Myocyte (in vitro differentiated cells): ENCODE measurements around the gene SLC19A2. TPM values are rescaled to one million over a fixed set of nuclear protein-coding genes. Genes with fewer than 3 reads are reported as not detected.

Source experiments
- DNase-seq: peaks from one replicate; pipeline ENCODE4 v3.0.0-alpha.2; 2012; ENCODE audit warnings: low read depth
- total RNA-seq: library from RNA; depleted of rRNA; stranded (reverse); fragments of >200 nt; gene quantifications from 2 replicates; pipeline ENCODE4 v1.2.3, GENCODE V29; 2014

Gene SLC19A2
- total RNA-seq, 1 donor from 2014 or later: 14.6 TPM

GRCh38 chr1:169478094-169478672, 7.6 kb downstream of the SLC19A2 start:
- DNase-seq: no peak

DNA sequence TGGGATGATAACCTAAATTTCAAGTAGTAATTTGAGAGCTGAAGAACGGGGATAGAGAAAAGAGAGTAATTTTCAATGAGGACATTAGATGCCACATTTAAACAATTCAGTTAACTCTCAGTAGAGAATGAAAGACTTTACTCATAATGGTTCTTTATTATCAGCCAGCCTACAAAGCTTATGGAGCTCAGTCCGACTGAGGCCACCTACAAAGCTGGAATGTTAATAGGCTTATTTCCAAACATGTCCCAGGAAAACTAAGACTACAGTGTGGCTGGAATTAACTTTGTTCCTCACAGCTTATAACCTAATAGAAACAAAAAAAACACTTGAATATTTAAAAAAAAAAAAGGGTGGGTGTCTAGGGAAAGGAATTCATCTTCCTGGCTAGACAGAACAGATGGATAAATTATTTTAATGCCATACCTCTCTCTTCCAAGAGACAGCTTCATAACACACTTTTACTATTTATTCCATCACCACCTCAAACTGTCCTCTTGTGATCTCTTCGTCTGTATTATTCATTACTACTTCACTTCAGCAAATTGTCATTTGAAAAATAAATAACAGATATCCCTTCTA, 9.8 kb downstream of the SLC19A2 start:
- no peak for DNase-seq

GRCh38 chr1:169474302-169474995, 11.3 kb downstream of the SLC19A2 start:
- DNase-seq: no peak

GRCh38 chr1:169473347-169473746, 12.4 kb downstream of the SLC19A2 start:
- no peak for DNase-seq

DNA sequence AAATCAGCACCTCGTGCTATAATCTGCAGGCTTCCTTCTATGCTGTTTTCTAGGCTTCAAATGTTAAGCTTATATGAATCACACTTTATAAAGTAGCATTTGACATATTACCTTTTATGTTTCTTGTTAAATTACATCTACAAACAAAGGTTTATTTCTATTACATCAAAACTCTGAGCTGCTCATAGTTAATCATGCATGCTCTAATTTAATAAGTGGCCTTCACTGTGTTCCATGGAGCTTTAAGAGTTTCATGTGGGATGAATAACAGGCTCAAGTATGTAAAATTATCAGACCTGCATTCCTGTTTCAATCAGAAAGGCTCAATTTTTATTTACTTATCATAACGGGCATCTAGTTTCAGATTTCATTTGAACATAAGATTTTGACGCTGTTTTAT, 13.0 kb downstream of the SLC19A2 start:
- DNase-seq: no peak

GRCh38 chr1:169468982-169469381, 16.8 kb downstream of the SLC19A2 start:
- DNase-seq: no peak

DNA sequence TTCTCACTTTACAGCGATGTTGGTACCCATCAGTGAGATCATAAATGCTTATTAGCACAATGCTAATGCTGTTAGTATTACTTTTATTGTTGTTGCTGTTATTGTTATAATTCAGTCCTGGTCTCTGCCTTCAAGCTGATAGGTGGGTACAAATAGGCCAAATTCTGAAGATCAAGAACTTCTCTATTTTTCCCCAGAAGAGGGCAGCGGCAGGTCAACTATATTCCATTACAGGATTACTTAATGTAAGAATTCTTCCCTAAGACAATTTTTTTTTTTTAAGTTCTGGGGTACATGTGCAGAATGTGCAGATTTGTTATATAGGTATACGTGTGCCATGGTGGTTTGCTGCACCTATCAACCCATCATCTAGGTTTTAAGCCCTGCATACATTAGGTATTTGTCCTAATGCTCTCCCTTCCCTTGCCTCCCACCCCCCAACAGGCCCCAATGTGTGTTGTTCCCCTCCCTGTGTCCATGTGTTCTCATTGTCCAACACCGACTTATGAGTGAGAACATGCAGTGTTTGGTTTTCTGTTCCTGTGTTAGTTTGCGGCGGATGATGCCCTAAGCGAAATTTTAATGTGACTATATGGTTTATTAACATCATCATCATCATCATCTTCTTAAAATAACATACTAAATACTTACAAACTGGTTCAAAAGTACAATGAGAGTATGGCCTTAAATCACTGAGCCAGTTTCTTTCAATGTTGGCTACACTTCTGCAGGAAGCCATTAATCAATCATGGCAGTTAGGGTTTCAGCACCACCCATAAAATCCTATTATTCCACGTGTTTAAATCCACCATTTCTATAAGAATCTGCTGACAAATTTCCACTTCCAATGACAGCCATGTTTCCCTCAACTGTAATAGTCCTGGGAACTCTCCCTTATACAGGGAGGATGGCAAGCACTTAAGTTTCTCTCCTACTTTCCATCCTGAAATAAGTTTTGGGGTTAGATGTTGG, 19.2 kb downstream of the SLC19A2 start:
- peak; percentile 47 for DNase-seq

GRCh38 chr1:169465281-169465680, 20.5 kb downstream of the SLC19A2 start:
- DNase-seq: no peak

GRCh38 chr1:169462385-169462784, 23.4 kb downstream of the SLC19A2 start:
- DNase-seq: no peak

GRCh38 chr1:169461390-169462000, 24.2 kb downstream of the SLC19A2 start:
- no peak for DNase-seq

DNA sequence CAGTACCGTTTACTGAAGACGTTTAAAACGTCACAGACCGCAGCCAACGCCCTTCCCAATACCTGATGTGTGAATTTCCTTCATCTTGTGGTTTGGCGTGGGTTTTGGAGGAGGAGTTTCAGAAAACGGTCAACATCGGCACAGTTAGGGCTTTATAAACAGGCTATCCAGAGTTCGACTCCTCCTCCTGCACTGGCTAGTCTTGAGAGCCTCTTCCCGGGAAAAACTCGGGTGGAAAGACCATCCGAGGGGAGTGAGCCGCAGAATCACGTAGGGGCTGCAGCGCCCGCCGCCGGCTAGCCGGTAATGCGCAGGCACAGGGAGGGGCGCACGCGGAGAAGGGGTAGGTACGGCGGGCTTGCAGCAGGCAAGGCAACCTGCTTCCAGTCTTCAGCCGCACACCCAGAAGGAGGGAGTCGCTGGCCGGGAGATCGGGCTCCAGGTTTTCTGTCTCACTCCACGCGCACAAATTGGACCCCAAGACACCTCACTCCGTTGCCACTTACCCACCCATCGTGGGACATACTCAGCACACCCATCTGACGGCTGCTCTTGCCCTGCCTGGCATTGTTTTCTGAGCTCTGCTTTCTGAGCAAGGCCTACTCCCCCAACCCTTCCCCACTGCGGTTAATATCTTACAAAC, 25.4 kb downstream of the SLC19A2 start:
- peak; percentile 12 for DNase-seq

- no peak for DNase-seq
Measured at GRCh38 chr1:169457443-169457842, 28.3 kb downstream of the SLC19A2 start.

DNA sequence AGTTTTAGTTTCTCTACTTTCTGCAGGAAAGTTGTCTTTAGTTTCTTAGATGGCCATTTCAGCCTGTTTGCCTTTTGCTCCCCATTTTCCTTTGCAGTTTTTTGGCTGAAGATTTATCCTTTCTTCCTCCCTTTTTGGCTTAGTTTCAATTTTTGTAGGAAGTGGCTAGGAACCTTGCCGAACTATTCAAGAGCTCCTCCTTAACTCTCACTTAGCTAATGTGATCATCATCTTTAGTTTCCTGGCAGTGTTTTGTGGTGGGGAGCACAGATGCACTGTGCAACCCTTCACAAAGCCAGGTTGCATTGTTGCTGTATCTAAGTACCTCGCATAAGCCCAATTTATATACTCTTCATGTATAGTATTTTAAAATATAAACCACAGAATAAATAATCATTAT, 29.7 kb downstream of the SLC19A2 start:
- DNase-seq: no peak

GRCh38 chr1:169452921-169453320, 32.8 kb downstream of the SLC19A2 start:
- no peak for DNase-seq

DNA sequence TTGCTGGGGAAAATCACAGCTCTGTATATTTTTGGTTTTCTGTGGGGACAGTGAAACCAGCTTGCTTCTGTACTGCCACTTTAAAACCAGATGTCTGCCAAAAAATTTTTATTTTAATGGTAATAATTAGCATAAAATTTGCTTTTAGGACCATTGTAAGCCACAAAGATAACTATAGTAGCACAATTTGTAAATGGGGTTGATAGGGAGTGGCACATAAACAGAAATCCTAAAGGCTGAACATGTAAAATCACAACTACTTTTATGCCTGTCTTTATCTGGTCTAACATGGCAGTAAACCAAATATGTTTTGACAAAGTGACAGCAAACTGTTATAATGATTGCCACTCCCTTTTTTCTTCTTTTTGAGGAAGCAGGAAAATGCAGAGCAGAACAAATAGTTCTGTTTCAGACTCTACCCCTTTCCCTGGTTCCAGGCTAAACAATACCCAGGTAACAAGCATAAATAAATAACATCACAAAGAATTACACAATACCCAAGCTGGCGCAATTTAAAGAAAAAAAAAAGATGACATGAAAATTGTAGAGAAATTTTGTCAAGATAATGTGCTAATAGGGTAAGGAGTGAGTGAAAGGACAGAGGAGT, 34.4 kb downstream of the SLC19A2 start:
- no peak for DNase-seq

DNA sequence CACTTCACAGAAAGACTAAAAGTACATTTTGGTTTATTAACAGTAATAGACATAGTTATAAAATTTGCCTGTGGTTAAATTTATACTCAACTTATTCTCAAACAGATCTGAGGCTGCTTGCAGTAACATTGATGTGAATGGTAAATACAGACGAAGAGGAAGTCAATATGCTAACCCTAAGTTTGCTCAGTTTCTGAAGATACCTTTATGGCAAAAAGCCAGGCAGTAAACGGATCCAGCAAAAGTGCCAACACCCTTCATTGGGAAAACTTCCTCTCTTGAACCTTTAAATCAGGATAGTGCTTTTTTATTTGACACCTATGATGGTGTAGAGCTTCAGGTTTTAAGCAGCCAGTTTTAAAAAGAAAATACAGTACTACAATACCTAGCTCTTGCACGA, 41.8 kb downstream of the SLC19A2 start:
- no peak for DNase-seq

- peak; percentile 84 for DNase-seq
Measured at GRCh38 chr1:169427081-169427641, 58.6 kb downstream of the SLC19A2 start, which contains the start of gene CCDC181. CCDC181 (minus strand) TSS chr1:169427474; CDS start chr1:169424927, 2,547 bp downstream.

- DNase-seq: no peak
Measured at GRCh38 chr1:169426174-169426705, 59.5 kb downstream of the SLC19A2 start.

- DNase-seq: no peak
Measured at GRCh38 chr1:169421309-169421708, 64.4 kb downstream of the SLC19A2 start.
